Measurements from ENCODE around the gene PUSL1. TPM values are rescaled to one million over a fixed set of nuclear protein-coding genes. Genes with fewer than 3 reads are reported as not detected.

PUSL1 gene
- total and polyA plus RNA-seq, 2 of the 13 experiments (the other 11 are each of a cell fraction or from before 2014, with no cell fraction given): 8.3 to 22.2 TPM

DNA sequence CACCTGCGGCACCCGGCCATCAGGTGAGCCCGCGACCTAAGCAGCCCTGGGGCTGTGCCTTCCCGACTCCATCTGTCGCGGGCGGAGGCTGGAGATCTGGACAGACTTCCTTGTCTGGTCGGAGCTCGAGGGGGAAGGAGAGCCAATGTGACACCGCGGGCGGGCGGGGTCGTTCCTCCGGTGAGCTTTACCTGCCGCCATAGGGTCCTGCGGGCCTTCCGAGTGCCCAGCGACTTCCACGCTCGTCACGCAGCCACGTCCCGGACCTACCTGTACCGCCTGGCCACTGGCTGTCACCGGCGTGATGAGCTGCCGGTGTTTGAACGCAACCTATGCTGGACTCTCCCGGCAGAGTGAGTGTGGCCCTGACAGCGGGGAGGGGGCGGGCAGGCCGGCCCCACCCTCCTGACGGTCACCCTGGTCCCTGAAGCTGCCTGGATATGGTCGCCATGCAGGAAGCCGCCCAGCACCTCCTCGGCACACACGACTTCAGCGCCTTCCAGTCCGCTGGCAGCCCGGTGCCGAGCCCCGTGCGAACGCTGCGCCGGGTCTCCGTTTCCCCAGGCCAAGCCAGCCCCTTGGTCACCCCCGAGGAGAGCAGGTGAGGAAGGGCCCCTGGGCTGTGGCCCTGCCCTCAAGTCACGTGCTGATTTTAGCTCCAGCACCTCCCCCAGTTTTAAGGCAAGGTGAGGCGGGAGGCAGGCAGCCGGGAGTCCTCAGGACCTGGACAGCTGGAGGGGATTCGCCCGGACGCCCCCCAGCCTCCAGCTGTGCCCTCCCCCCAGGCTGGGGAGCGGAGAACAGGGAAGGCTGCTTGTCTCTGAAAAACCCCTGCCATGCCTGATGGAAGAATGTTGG is 1.1 kb downstream of the PUSL1 start (continued):
- TF ChIP-seq ZNF841 (CRISPR knock-in tag; IDR thresholded peaks at IDR 0.05; ENCODE audit: borderline replicate concordance): no peak
- TF ChIP-seq ZNF24 (IDR thresholded peaks at IDR 0.05): no peak
- peak; percentile 18; the same call in 1 of the 2 replicates for TF ChIP-seq RBFOX2 (IDR thresholded peaks at IDR 0.05; ENCODE audit: low read depth, low read length)
- no peak for TF ChIP-seq TRIM24 (CRISPR knock-in tag; IDR thresholded peaks at IDR 0.05)
- TF ChIP-seq, protein P1, sequence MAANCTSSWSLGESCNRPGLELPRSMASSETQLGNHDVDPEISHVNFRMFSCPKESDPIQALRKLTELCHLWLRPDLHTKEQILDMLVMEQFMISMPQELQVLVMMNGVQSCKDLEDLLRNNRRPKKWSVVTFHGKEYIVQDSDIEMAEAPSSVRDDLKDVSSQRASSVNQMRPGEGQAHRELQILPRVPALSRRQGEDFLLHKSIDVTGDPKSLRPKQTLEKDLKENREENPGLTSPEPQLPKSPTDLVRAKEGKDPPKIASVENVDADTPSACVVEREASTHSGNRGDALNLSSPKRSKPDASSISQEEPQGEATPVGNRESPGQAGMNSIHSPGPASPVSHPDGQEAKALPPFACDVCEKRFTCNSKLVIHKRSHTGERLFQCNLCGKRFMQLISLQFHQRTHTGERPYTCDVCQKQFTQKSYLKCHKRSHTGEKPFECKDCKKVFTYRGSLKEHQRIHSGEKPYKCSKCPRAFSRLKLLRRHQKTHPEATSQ (CRISPR knock-in tag; IDR thresholded peaks at IDR 0.05; ENCODE audit: borderline replicate concordance): no peak
- TF ChIP-seq SIN3B (IDR thresholded peaks at IDR 0.05; ENCODE audit: low read length): no peak
- TF ChIP-seq FOXK1 (CRISPR knock-in tag; IDR thresholded peaks at IDR 0.05; ENCODE audit: borderline replicate concordance, low read depth): no peak
- TF ChIP-seq ZNF816 (CRISPR knock-in tag; IDR thresholded peaks at IDR 0.05; ENCODE audit: borderline replicate concordance): no peak
- no peak for TF ChIP-seq NAIF1 (CRISPR knock-in tag; IDR thresholded peaks at IDR 0.05; ENCODE audit: borderline replicate concordance)
- no peak for TF ChIP-seq TEAD2 (CRISPR knock-in tag; IDR thresholded peaks at IDR 0.05)
- TF ChIP-seq ZNF776 (CRISPR knock-in tag; IDR thresholded peaks at IDR 0.05): 0 out of 2 replicates have a peak, but pooled peaks have one; percentile 12
- TF ChIP-seq AGO1 (IDR thresholded peaks at IDR 0.05; ENCODE audit: low read depth, low read length, poor library complexity, severe bottlenecking): peak; percentile 40
- no peak for TF ChIP-seq TP53 (CRISPR knock-in tag; conservative IDR thresholded peaks at IDR 0.05)
- TF ChIP-seq ARNT (IDR thresholded peaks at IDR 0.05): no peak
- peak; percentile 85 for TF ChIP-seq ZBTB38 (CRISPR knock-in tag; IDR thresholded peaks at IDR 0.05)
- TF ChIP-seq SP1 (IDR thresholded peaks at IDR 0.05): no peak
- TF ChIP-seq SP1 (CRISPR knock-in tag; IDR thresholded peaks at IDR 0.05): no peak
- peak; percentile 33; the same call in 1 of the 2 replicates for TF ChIP-seq HOXA3 (CRISPR knock-in tag; IDR thresholded peaks at IDR 0.05)
- TF ChIP-seq NFYC (CRISPR knock-in tag; IDR thresholded peaks at IDR 0.05): no peak
- no peak for TF ChIP-seq SAP130 (CRISPR knock-in tag; IDR thresholded peaks at IDR 0.05; ENCODE audit: low read depth)
- TF ChIP-seq ZNF644 (CRISPR knock-in tag; IDR thresholded peaks at IDR 0.05; ENCODE audit: low read depth): no peak
- TF ChIP-seq KMT2A (CRISPR knock-in tag; IDR thresholded peaks at IDR 0.05): no peak
- TF ChIP-seq, protein P2, sequence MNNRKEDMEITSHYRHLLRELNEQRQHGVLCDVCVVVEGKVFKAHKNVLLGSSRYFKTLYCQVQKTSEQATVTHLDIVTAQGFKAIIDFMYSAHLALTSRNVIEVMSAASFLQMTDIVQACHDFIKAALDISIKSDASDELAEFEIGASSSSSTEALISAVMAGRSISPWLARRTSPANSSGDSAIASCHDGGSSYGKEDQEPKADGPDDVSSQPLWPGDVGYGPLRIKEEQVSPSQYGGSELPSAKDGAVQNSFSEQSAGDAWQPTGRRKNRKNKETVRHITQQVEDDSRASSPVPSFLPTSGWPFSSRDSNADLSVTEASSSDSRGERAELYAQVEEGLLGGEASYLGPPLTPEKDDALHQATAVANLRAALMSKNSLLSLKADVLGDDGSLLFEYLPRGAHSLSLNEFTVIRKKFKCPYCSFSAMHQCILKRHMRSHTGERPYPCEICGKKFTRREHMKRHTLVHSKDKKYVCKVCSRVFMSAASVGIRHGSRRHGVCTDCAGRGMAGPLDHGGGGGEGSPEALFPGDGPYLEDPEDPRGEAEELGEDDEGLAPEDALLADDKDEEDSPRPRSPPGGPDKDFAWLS (CRISPR knock-in tag; IDR thresholded peaks at IDR 0.05; ENCODE audit: borderline replicate concordance): no peak
- no peak for TF ChIP-seq SOX5 (CRISPR knock-in tag; IDR thresholded peaks at IDR 0.05; ENCODE audit: borderline replicate concordance)
- TF ChIP-seq, protein P3, sequence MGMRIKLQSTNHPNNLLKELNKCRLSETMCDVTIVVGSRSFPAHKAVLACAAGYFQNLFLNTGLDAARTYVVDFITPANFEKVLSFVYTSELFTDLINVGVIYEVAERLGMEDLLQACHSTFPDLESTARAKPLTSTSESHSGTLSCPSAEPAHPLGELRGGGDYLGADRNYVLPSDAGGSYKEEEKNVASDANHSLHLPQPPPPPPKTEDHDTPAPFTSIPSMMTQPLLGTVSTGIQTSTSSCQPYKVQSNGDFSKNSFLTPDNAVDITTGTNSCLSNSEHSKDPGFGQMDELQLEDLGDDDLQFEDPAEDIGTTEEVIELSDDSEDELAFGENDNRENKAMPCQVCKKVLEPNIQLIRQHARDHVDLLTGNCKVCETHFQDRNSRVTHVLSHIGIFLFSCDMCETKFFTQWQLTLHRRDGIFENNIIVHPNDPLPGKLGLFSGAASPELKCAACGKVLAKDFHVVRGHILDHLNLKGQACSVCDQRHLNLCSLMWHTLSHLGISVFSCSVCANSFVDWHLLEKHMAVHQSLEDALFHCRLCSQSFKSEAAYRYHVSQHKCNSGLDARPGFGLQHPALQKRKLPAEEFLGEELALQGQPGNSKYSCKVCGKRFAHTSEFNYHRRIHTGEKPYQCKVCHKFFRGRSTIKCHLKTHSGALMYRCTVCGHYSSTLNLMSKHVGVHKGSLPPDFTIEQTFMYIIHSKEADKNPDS (CRISPR knock-in tag; IDR thresholded peaks at IDR 0.05): no peak
- TF ChIP-seq, protein P4, sequence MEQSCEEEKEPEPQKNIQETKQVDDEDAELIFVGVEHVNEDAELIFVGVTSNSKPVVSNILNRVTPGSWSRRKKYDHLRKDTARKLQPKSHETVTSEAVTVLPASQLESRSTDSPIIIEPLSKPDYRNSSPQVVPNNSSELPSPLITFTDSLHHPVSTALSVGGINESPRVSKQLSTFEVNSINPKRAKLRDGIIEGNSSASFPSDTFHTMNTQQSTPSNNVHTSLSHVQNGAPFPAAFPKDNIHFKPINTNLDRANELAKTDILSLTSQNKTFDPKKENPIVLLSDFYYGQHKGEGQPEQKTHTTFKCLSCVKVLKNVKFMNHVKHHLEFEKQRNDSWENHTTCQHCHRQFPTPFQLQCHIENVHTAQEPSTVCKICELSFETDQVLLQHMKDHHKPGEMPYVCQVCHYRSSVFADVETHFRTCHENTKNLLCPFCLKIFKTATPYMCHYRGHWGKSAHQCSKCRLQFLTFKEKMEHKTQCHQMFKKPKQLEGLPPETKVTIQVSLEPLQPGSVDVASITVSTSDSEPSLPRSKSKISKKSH (CRISPR knock-in tag; IDR thresholded peaks at IDR 0.05; ENCODE audit: borderline replicate concordance): no peak

Data from HepG2 (cell line).